Fibroblast of skin of back (primary cell): ENCODE data around the gene BBX. TPM values are rescaled to one million over a fixed set of nuclear protein-coding genes. Genes with fewer than 3 reads are reported as not detected.

ENCODE experiments used
- DNase-seq: peaks from one replicate; pipeline ENCODE4 v3.0.0-alpha.2; 2013
- polyA plus RNA-seq, 2 experiments: library from polyadenylated mRNA; unstranded; fragments of 120-200 nt; gene quantifications; one replicate each; pipeline ENCODE4 v1.2.1, GENCODE V29; 2013; ENCODE audit not compliant: insufficient read length in 2 of 2

BBX gene
- polyA plus RNA-seq (2013, experiment 1 of 2; ENCODE audit: insufficient read length): 29.1 TPM
- 32.4 TPM for polyA plus RNA-seq (2013, experiment 2 of 2; ENCODE audit: insufficient read length)

- DNase-seq: peak; percentile 96
Measured at GRCh38 chr3:107522510-107523288, at the start of gene BBX. Gene BBX, plus strand, starts transcription at chr3:107522962. Its CDS starts 187,499 bp downstream, at chr3:107710461.

- no peak for DNase-seq
Measured at GRCh38 chr3:107476462-107476861, 46.3 kb upstream of the BBX start.

- no peak for DNase-seq
Measured at GRCh38 chr3:107487490-107487889, 35.3 kb upstream of the BBX start.

- no peak for DNase-seq
Measured at GRCh38 chr3:107488942-107489341, 33.8 kb upstream of the BBX start.

- DNase-seq: no peak
Measured at GRCh38 chr3:107493134-107493533, 29.6 kb upstream of the BBX start.

- peak; percentile 3 for DNase-seq
Measured at GRCh38 chr3:107496855-107497254, 25.9 kb upstream of the BBX start.

- DNase-seq: no peak
Measured at GRCh38 chr3:107498646-107499045, 24.1 kb upstream of the BBX start.

GRCh38 chr3:107506458-107506857 is 16.3 kb upstream of the BBX start:
- no peak for DNase-seq

GRCh38 chr3:107508331-107508730 is 14.4 kb upstream of the BBX start:
- DNase-seq: no peak

- DNase-seq: no peak
Measured at GRCh38 chr3:107512108-107512507, 10.7 kb upstream of the BBX start.

- no peak for DNase-seq
Measured at GRCh38 chr3:107514453-107514852, 8.3 kb upstream of the BBX start.

- no peak for DNase-seq
Measured at GRCh38 chr3:107516475-107516874, 6.3 kb upstream of the BBX start.

GRCh38 chr3:107520535-107520934 is 2.2 kb upstream of the BBX start:
- DNase-seq: no peak

- DNase-seq: no peak
Measured at GRCh38 chr3:107521469-107522059, 1.2 kb upstream of the BBX start.

- DNase-seq: peak; percentile 46
Measured at GRCh38 chr3:107523289-107523538, 452 bp downstream of the BBX start.

GRCh38 chr3:107523539-107524325 is 970 bp downstream of the BBX start:
- peak; percentile 54 for DNase-seq

GRCh38 chr3:107524326-107524840 is 1.6 kb downstream of the BBX start:
- peak; percentile 30 for DNase-seq

GRCh38 chr3:107524841-107525643 is 2.3 kb downstream of the BBX start:
- DNase-seq: peak; percentile 55

- DNase-seq: no peak
Measured at GRCh38 chr3:107525644-107526305, 3.0 kb downstream of the BBX start.

- no peak for DNase-seq
Measured at GRCh38 chr3:107531917-107532469, 9.2 kb downstream of the BBX start.

- no peak for DNase-seq
Measured at GRCh38 chr3:107540857-107541256, 18.1 kb downstream of the BBX start.

- DNase-seq: no peak
Measured at GRCh38 chr3:107542665-107543064, 19.9 kb downstream of the BBX start.
